Adrenal gland (tissue), 5 donors: ENCODE results near the gene ZW10.

Experiments
- CTCF ChIP-seq, 6 experiments: fragments of 450-650 bp in 4 of 6; fragments of 200-600 bp in 2 of 6; sonication (generic) in 1 of 6; IDR thresholded peaks; 1 replicate in 5 of 6; 2 replicates in 1 of 6; pipeline versions ENCODE4 v1.5.1 to v1.8.0; 2016 to 2021; ENCODE audit warnings: antibody characterized with exemption in 6 of 6, mild to moderate bottlenecking in 2 of 6, moderate library complexity in 1 of 6
- POLR2A ChIP-seq, 2 donors: fragments of 450-650 bp; IDR thresholded peaks; one replicate each; pipeline ENCODE4 v1.6.1; 2017; ENCODE audit warnings: antibody characterized with exemption in 2 of 2, mild to moderate bottlenecking in 2 of 2, moderate library complexity in 1 of 2
- donor health status: DM: no; HTN: no; CAD: no.

DNA sequence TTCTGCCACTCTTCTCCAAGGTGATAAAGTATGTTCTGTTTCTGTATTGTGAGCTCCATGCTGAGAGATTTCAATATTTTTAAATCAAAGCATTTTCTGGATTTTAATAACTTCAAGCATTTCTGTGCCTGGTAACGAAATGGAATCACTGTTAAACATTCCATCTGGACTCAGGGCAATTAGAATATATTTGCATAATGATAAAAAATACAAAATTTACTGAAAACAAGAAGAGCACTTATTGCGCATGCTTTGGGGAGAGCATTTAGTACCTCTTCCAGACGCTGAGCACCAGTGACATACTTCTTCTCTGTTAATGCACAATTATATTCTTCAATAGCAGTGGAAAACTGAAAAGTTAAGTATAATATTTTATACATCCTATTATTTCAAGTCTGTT, 13.3 kb downstream of the ZW10 start:
- TF ChIP-seq CTCF (IDR thresholded peaks at IDR 0.05): no peak
- TF ChIP-seq POLR2A (IDR thresholded peaks at IDR 0.05): no peak
